K562 (cell line): ENCODE measurements around the gene IFT122. TPM values are rescaled to one million over a fixed set of nuclear protein-coding genes. Genes with fewer than 3 reads are reported as not detected.
A peak's percentile ranks its signal among the peaks of the same experiment; 100 is the strongest.

Experiments
- CAMTA2 ChIP-seq: fragments of 250-450 bp; sonication (Bioruptor Pico); conservative IDR thresholded peaks from 2 replicates; pipeline ENCODE4 v1.5.1; 2022
- CEBPG ChIP-seq, 3 experiments: fragments of 200-800 bp in 1 of 3; sonication (Bioruptor generic) in 1 of 3; sonication (generic) in 1 of 3; formaldehyde crosslinking in 1 of 3; IDR thresholded peaks in 2 of 3; conservative IDR thresholded peaks in 1 of 3; 2 replicates each; pipeline versions ENCODE4 v1.6.1 to v1.8.0; 2016 to 2022; ENCODE audit warnings: missing compliant biosample characterization in 2 of 3, missing genetic modification characterization in 2 of 3, mild to moderate bottlenecking in 1 of 3, missing genetic modification reagents in 1 of 3
- CREB3L1 ChIP-seq: fragments of 450-650 bp; IDR thresholded peaks from 2 replicates; pipeline ENCODE4 v1.6.1; 2014; ENCODE audit warnings: low read depth, mild to moderate bottlenecking, moderate library complexity, borderline replicate concordance
- FOXM1 ChIP-seq, 2 experiments: fragments of 450-650 bp in 1 of 2; sonication (generic) in 1 of 2; formaldehyde crosslinking in 1 of 2; IDR thresholded peaks; 2 replicates each; pipeline versions ENCODE4 v1.6.1 to v1.9.0; 2017 to 2022; ENCODE audit warnings: low read depth in 2 of 2, mild to moderate bottlenecking in 2 of 2, missing genetic modification reagents in 1 of 2, moderate library complexity in 1 of 2
- GABPB2 ChIP-seq: fragments of 250-450 bp; sonication (Bioruptor Pico); conservative IDR thresholded peaks from 2 replicates; pipeline ENCODE4 v1.5.1; 2021; ENCODE audit warnings: mild to moderate bottlenecking
- MCM7 ChIP-seq, 2 experiments: fragments of 450-650 bp; IDR thresholded peaks; 2 replicates each; pipeline ENCODE4 v1.6.1; 2016 to 2018
- PRMT5 ChIP-seq: sonication (generic); formaldehyde crosslinking; IDR thresholded peaks from 2 replicates; pipeline ENCODE4 v1.5.0; 2020; ENCODE audit warnings: missing genetic modification reagents
- SRSF3 ChIP-seq: fragments of 200-400 bp; formaldehyde crosslinking; IDR thresholded peaks from 2 replicates; pipeline ENCODE4 v1.6.1; 2016; ENCODE audit warnings: mild to moderate bottlenecking, low read length, moderate library complexity; ENCODE audit not compliant: insufficient read depth
- STAT6 ChIP-seq: sonication (generic); formaldehyde crosslinking; IDR thresholded peaks from 2 replicates; pipeline ENCODE4 v1.8.1; 2023; ENCODE audit warnings: mild to moderate bottlenecking, missing genetic modification reagents
- TEAD1 ChIP-seq, 2 experiments: fragments of 450-650 bp in 1 of 2; sonication (generic) in 1 of 2; formaldehyde crosslinking; IDR thresholded peaks; 2 replicates each; pipeline versions ENCODE4 v1.4.0 to v1.8.0; 2020 to 2022; ENCODE audit warnings: mild to moderate bottlenecking in 2 of 2, missing genetic modification reagents in 1 of 2
- ZBTB9 ChIP-seq: fragments of 450-650 bp; formaldehyde crosslinking; IDR thresholded peaks from 2 replicates; pipeline ENCODE4 v1.4.0; 2020; ENCODE audit warnings: mild to moderate bottlenecking, moderate library complexity
- ZMIZ1 ChIP-seq, 2 experiments: fragments of 150-350 bp in 1 of 2; IDR thresholded peaks; 2 replicates each; pipeline ENCODE4 v1.6.1; 2012 to 2016; ENCODE audit warnings: low read depth in 2 of 2, low read length in 2 of 2, mild to moderate bottlenecking in 1 of 2, moderate library complexity in 1 of 2
- ZNF311 ChIP-seq: fragments of 250-450 bp; sonication (Bioruptor Pico); IDR thresholded peaks from 2 replicates; pipeline ENCODE4 v1.4.0; 2020; ENCODE audit warnings: mild to moderate bottlenecking, moderate library complexity
- ZNF436 ChIP-seq: fragments of 250-450, 450-650 bp; sonication (Bioruptor Pico); formaldehyde crosslinking; IDR thresholded peaks from 2 replicates; pipeline ENCODE4 v1.7.0; 2020; ENCODE audit warnings: mild to moderate bottlenecking
- ZNF589 ChIP-seq: fragments of 200-800 bp; sonication (Bioruptor generic); IDR thresholded peaks from 2 replicates; pipeline ENCODE4 v1.6.1; 2016; ENCODE audit warnings: low read depth, missing genetic modification characterization, missing compliant biosample characterization
- polyA plus RNA-seq, 8 experiments: library from polyadenylated mRNA; depleted of rRNA in 4 of 8; stranded (reverse) in 5 of 8; unstranded in 3 of 8; fragments of >200 nt; fragmentation: Nextera tagmentation in 2 of 8; fragmentation: Illumina TruSeq in 1 of 8; extraction: Ambion mirVana in 2 of 8; extraction: Trizol in 1 of 8; gene quantifications; 2 replicates each; pipeline versions ENCODE4 v1.2.1 to v1.2.3, GENCODE V29; 2011 to 2014; ENCODE audit warnings: inconsistent platforms in 1 of 8, missing spikeins in 1 of 8
- total RNA-seq, 7 experiments: library from RNA; depleted of rRNA in 6 of 7; stranded (reverse); fragments of >200 nt in 6 of 7; fragmentation: Illumina TruSeq in 2 of 7; extraction: Trizol in 2 of 7; gene quantifications; 2 replicates each; pipeline versions ENCODE4 v1.2.1 to v1.2.3, GENCODE V29; 2011 to 2021; ENCODE audit warnings: low replicate concordance in 1 of 7

Gene IFT122
- total and polyA plus RNA-seq, 9 of the 15 experiments (the other 6 are each of a cell fraction or from before 2014, with no cell fraction given), result 2.4 to 11.5 (median 7.7) TPM

DNA sequence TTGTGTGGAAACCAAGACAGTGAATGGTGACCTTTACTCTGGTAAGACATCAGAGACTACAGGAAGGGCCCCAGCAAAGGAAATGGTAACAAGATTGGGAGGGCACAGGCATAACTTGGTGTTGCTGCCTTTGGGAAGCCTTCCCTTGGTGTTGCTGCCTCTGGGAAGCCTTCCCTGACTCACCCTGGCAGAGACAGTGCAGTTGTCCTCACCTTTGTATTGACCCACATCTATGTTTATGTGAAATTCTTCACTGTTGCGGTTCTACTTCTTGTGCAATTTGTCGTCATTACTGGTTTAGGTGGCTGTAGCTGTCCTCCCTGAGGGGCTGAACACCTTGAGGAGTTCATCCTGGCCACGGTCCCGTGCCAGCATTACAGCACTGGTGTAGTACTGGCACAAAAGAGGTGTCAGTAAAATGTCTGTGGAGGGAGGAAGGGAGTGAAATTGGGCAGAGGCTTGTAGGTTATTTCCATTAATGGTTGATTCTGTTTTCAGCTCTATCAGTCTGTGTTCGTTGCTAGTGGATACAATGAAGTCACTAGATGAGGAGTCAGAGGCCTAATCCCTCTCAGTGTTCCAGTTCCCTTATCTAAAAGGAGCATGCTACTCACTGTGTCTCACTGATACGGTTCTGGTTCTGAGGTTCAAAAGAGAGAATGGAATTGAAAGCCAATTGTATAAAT lies 21.6 kb downstream of the IFT122 start (continued):
- no peak for TF ChIP-seq ZNF436
- TF ChIP-seq SRSF3, result no peak
- peak; percentile 25; the same call in 1 of the 2 replicates for TF ChIP-seq ZNF589 (CRISPR knock-in tag)
- TF ChIP-seq ZMIZ1 (IDR thresholded peaks at IDR 0.05; ENCODE audit: low read depth in 2 of 2, low read length in 2 of 2), result peak in 1 of 2 experiments; percentile 92; a peak in 2 of 4 replicates
- no peak for TF ChIP-seq CAMTA2
- no peak for TF ChIP-seq MCM7 (IDR thresholded peaks at IDR 0.05)
- no peak for TF ChIP-seq ZBTB9 (CRISPR knock-in tag)
- no peak for TF ChIP-seq GABPB2 (CRISPR knock-in tag)
- peak; percentile 88 for TF ChIP-seq FOXM1 (IDR thresholded peaks at IDR 0.05; ENCODE audit: low read depth)
- no peak for TF ChIP-seq FOXM1 (CRISPR knock-in tag; IDR thresholded peaks at IDR 0.05; ENCODE audit: low read depth)
- TF ChIP-seq STAT6, result no peak
- TF ChIP-seq ZNF311 (CRISPR knock-in tag), result no peak
- TF ChIP-seq PRMT5, result no peak
- no peak for TF ChIP-seq CREB3L1
- no peak for TF ChIP-seq TEAD1 (CRISPR knock-in tag; IDR thresholded peaks at IDR 0.05)
- TF ChIP-seq CEBPG (CRISPR knock-in tag; IDR thresholded peaks at IDR 0.05), result peak; percentile 75
- TF ChIP-seq CEBPG (tag; conservative IDR thresholded peaks at IDR 0.05 in 1 of 2, IDR thresholded peaks at IDR 0.05 in 1 of 2), result peak; percentile 70 to 81
